HG03097 (cell line): Measurements from ENCODE around the gene IL16.

Experiments
- ATAC-seq: cut with Tn5 transposase; IDR thresholded peaks from one replicate; pipeline ENCODE4 v1.9.1; 2021; ENCODE audit not compliant: unreplicated experiment, low FRiP score

IL16 gene

GRCh38 chr15:81254277-81254915 is 57.7 kb downstream of the IL16 start:
- ATAC-seq, result no peak

GRCh38 chr15:81254916-81255290 is 58.2 kb downstream of the IL16 start:
- ATAC-seq, result no peak

- ATAC-seq, result no peak
Measured at GRCh38 chr15:81255315-81255957, 58.8 kb downstream of the IL16 start.

GRCh38 chr15:81255958-81256320 is 59.3 kb downstream of the IL16 start:
- no peak for ATAC-seq

GRCh38 chr15:81256916-81257315 is 60.2 kb downstream of the IL16 start:
- ATAC-seq, result no peak

- no peak for ATAC-seq
Measured at GRCh38 chr15:81257435-81257834, 60.8 kb downstream of the IL16 start.

- no peak for ATAC-seq
Measured at GRCh38 chr15:81258455-81258854, 61.8 kb downstream of the IL16 start.

- no peak for ATAC-seq
Measured at GRCh38 chr15:81259760-81260298, 63.1 kb downstream of the IL16 start.

- ATAC-seq, result no peak
Measured at GRCh38 chr15:81261172-81261811, 64.6 kb downstream of the IL16 start.

GRCh38 chr15:81263477-81263876 is 66.8 kb downstream of the IL16 start:
- no peak for ATAC-seq

GRCh38 chr15:81264072-81264857 is 67.6 kb downstream of the IL16 start:
- no peak for ATAC-seq

GRCh38 chr15:81265256-81265943 is 68.7 kb downstream of the IL16 start:
- ATAC-seq, result no peak

GRCh38 chr15:81265944-81266775 is 69.5 kb downstream of the IL16 start:
- peak; percentile 73 for ATAC-seq

GRCh38 chr15:81268340-81268739 is 71.7 kb downstream of the IL16 start:
- no peak for ATAC-seq

GRCh38 chr15:81268881-81269601 is 72.4 kb downstream of the IL16 start:
- ATAC-seq, result no peak

GRCh38 chr15:81270188-81270587 is 73.5 kb downstream of the IL16 start:
- no peak for ATAC-seq

GRCh38 chr15:81270781-81271491 is 74.3 kb downstream of the IL16 start:
- no peak for ATAC-seq
